Mammary epithelial cell (primary cell): Measurements from ENCODE around the gene MRPL24.

ENCODE experiments used
- EZH2 ChIP-seq: IDR thresholded peaks from 2 replicates; pipeline ENCODE4 v1.6.1; 2012; ENCODE audit warnings: low read length, inconsistent platforms, borderline replicate concordance
- TF ChIP-seq, protein P1 (sequence below), 2 donors: IDR thresholded peaks in 1 of 2; conservative IDR thresholded peaks in 1 of 2; 2 replicates each; pipeline ENCODE4 v1.5.1; 2011 to 2012; ENCODE audit warnings: inconsistent platforms in 2 of 2, low read length in 2 of 2, mild to moderate bottlenecking in 2 of 2, control low read depth in 1 of 2, low read depth in 1 of 2; ENCODE audit not compliant: insufficient read depth in 1 of 2; ENCODE audit errors: extremely low read depth in 1 of 2

GRCh38 chr1:156751757-156752481, 11.0 kb upstream of the MRPL24 start:
- TF ChIP-seq, protein P1, sequence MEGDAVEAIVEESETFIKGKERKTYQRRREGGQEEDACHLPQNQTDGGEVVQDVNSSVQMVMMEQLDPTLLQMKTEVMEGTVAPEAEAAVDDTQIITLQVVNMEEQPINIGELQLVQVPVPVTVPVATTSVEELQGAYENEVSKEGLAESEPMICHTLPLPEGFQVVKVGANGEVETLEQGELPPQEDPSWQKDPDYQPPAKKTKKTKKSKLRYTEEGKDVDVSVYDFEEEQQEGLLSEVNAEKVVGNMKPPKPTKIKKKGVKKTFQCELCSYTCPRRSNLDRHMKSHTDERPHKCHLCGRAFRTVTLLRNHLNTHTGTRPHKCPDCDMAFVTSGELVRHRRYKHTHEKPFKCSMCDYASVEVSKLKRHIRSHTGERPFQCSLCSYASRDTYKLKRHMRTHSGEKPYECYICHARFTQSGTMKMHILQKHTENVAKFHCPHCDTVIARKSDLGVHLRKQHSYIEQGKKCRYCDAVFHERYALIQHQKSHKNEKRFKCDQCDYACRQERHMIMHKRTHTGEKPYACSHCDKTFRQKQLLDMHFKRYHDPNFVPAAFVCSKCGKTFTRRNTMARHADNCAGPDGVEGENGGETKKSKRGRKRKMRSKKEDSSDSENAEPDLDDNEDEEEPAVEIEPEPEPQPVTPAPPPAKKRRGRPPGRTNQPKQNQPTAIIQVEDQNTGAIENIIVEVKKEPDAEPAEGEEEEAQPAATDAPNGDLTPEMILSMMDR (conservative IDR thresholded peaks at IDR 0.05 in 1 of 2, IDR thresholded peaks at IDR 0.05 in 1 of 2; ENCODE audit: extremely low read depth in 1 of 2, insufficient read depth in 1 of 2, low read depth in 1 of 2, low read length in 2 of 2) = peak in 1 of 2 donors; percentile 1
- TF ChIP-seq EZH2 = no peak
